Progenitor cell of endocrine pancreas (in vitro differentiated cells): ENCODE measurements around the gene ABHD16B. TPM values are rescaled to one million over a fixed set of nuclear protein-coding genes. Genes with fewer than 3 reads are reported as not detected.
A peak's percentile ranks its signal among the peaks of the same experiment; 100 is the strongest.

Experiments
- DNase-seq: peaks from one replicate; pipeline ENCODE4 v3.0.0; 2021; ENCODE audit warnings: low spot score; ENCODE audit not compliant: unreplicated experiment
- H3K27ac Mint-ChIP-seq: 2 replicates; pipeline ENCODE4 v1.8.0; 2021; ENCODE audit warnings: mild to moderate bottlenecking, moderate library complexity, mixed read lengths
- H3K27me3 Mint-ChIP-seq: 2 replicates; pipeline ENCODE4 v1.8.0; 2021; ENCODE audit warnings: mixed read lengths
- H3K36me3 Mint-ChIP-seq: 2 replicates; pipeline ENCODE4 v1.8.0; 2022; ENCODE audit warnings: mixed read lengths; ENCODE audit not compliant: insufficient read depth
- H3K4me1 Mint-ChIP-seq: 2 replicates; pipeline ENCODE4 v1.8.0; 2021; ENCODE audit warnings: low read depth, mixed read lengths
- H3K4me3 Mint-ChIP-seq: 2 replicates; pipeline ENCODE4 v1.8.0; 2021; ENCODE audit warnings: low read depth, mild to moderate bottlenecking, moderate library complexity, mixed read lengths
- H3K9me3 Mint-ChIP-seq: 2 replicates; pipeline ENCODE4 v1.8.0; 2021; ENCODE audit warnings: low read depth, mixed read lengths
- total RNA-seq: library from RNA; stranded (reverse); gene quantifications from 2 replicates; pipeline ENCODE4 v1.2.1, GENCODE V29; 2021
- TF ChIP-seq, protein P1 (sequence below): fragments of 200-600 bp; sonication (generic); IDR thresholded peaks from one replicate; pipeline ENCODE4 v1.5.0; 2021; ENCODE audit warnings: antibody characterized with exemption, mild to moderate bottlenecking; ENCODE audit not compliant: unreplicated experiment

Gene ABHD16B
- total RNA-seq, 1 donor from 2014 or later, result not detected

DNA sequence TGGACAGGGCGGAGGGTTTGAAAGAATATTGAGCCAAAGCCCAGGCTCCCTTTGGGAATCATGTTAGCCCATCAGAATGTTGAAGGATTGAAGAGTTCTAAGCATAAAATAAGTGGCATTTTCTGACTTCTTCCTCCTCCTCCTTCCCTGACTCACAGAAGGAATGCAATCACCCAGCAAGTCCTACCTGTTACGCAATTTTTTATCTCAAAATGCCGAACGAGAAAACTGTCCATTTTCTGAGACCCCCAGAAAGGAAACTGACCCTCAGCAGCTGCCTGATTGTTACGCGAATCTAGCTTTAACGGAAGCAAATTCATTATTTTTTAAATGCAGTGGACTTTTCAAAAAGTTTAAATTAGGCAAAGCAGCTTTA is 28.9 kb downstream of the ABHD16B start:
- no peaks in the 10 kb centered on the region for H3K9me3 Mint-ChIP-seq
- no peak for DNase-seq
- H3K4me3 Mint-ChIP-seq, result no peak overlapping the region
- TF ChIP-seq, protein P1, sequence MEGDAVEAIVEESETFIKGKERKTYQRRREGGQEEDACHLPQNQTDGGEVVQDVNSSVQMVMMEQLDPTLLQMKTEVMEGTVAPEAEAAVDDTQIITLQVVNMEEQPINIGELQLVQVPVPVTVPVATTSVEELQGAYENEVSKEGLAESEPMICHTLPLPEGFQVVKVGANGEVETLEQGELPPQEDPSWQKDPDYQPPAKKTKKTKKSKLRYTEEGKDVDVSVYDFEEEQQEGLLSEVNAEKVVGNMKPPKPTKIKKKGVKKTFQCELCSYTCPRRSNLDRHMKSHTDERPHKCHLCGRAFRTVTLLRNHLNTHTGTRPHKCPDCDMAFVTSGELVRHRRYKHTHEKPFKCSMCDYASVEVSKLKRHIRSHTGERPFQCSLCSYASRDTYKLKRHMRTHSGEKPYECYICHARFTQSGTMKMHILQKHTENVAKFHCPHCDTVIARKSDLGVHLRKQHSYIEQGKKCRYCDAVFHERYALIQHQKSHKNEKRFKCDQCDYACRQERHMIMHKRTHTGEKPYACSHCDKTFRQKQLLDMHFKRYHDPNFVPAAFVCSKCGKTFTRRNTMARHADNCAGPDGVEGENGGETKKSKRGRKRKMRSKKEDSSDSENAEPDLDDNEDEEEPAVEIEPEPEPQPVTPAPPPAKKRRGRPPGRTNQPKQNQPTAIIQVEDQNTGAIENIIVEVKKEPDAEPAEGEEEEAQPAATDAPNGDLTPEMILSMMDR, result no peak
- H3K4me1 Mint-ChIP-seq, result peaks cover 4% of the 10 kb centered on the region
- H3K27ac Mint-ChIP-seq, result no peak overlapping the region
- H3K36me3 Mint-ChIP-seq, result peaks cover 6% of the 10 kb centered on the region
- H3K27me3 Mint-ChIP-seq, result no peaks in the 10 kb centered on the region

DNA sequence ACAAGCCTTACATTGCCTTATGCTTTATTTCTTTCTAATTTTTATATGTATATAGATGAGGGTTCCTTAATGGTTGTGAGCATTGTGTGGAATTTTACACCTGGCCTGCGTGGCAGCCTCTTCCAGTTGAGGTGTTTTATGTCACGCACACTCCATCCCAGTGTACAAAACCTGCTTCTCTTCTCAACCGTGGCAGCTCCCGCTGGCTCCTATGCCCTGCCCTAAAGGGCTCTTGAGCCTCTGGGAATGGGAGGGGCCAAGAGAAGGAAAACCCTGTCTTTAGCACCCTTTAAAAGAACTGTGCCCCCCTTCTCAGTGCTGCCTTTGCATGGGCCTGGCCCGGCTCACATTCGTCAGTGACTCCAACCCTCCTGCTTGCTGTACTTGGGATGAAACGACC is 29.3 kb downstream of the ABHD16B start:
- Mint-ChIP-seq H3K27ac (no peak overlapping the region), H3K4me1 (peaks cover 4% of the 10 kb centered on the region), H3K27me3 (no peaks in the 10 kb centered on the region), H3K4me3 (no peak overlapping the region), H3K9me3 (no peaks in the 10 kb centered on the region), H3K36me3 (peaks cover 6% of the 10 kb centered on the region)
- TF ChIP-seq, protein P1, result no peak
- DNase-seq, result no peak

DNA sequence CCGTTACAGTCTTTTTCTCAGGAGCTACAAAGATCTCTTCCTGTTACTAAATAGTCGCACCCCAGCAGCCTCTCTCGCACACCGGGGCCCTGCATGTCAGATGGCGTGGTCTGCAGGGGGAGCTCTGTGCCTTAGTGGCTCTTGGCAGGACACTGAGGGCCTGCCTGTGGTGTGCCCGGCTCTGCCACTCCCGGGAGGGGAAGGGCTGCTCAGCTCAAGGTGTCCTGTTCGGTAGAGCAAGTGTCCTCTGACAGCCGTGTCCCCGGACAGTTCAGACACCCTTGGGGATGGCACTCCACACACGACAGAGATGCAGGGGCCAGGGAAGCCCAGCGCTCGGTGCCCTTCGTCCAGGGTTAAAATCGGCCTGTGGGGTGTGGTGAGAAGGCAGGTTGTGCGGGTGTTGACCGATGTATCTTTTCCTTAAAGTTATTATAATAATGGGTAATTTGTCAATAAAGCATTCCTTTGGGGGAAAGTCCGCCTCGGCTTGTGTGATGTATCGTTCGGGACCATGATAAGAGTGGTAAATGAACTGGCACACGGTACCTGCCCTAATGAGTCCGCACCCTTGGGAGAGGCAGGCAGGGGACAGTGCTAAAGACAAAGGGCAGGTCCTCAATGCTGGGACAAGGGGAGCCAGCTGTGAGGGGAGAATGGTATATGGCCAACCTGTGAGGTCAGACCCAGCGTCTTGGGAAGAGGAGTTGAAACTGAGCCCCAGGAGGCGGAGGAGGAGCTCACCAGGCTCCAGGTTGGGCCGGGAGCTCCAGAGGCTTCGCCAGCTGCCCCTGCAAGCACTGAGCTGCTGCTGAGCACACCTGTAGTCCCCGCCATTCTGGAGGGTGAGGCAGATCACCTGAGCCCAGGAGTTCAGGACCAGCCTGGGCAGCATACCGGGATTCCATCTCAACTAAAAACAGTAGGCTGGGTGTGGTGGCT is 30.0 kb downstream of the ABHD16B start:
- no peak for DNase-seq
- H3K27ac Mint-ChIP-seq, result no peak overlapping the region

DNA sequence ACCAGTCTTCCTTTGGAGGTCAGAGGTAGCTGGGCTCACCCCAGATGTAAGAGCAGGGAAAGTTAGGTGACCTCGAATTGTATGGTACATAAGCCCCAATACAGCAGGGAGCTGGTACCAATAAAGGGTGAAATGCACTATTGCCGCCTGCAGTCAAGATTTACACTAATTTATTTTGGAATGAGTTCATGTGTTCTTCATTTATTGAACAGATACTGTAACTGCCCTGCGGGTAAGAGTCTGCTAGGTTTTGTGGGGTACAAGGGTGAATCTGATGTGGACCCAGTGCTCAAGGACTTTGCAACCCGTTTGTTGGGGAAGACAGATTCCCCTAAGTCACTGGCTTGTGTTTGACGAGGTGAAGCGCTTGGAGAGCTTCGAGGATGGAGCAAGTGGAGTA is 31.1 kb downstream of the ABHD16B start:
- no peak for DNase-seq
- Mint-ChIP-seq H3K4me3 (no peak overlapping the region), H3K4me1 (peaks cover 18% of the 10 kb centered on the region), H3K9me3 (no peaks in the 10 kb centered on the region), H3K27me3 (no peaks in the 10 kb centered on the region), H3K36me3 (peaks cover 6% of the 10 kb centered on the region), H3K27ac (no peak overlapping the region)
- TF ChIP-seq, protein P1, result no peak

More for the DNA sequence above, 30.0 kb downstream of the ABHD16B start:
- Mint-ChIP-seq H3K9me3 (no peaks in the 10 kb centered on the region), H3K27me3 (no peaks in the 10 kb centered on the region), H3K4me3 (no peak overlapping the region), H3K36me3 (peaks cover 6% of the 10 kb centered on the region), H3K4me1 (peaks cover 10% of the 10 kb centered on the region)
- TF ChIP-seq, protein P1, result no peak

DNA sequence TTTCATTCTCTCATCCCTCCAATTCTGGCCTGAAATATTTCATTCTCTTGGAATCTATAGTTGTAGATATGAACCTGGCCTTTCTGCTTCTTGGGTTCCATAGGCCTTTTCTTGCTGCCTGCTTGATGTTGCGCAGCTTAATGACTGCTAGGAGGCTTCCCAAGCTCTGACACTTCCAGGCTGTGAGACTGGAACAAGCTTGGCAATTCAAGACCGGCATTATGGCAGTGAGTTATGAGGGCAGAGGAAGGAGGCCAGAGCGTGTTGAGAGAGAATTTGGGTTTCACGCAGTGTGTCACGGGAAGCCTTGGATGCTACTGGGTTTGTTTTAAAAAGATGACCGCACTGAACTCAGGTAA is 32.7 kb downstream of the ABHD16B start:
- peaks cover 4% of the 10 kb centered on the region for H3K36me3 Mint-ChIP-seq

More for the DNA sequence above, 32.7 kb downstream of the ABHD16B start:
- Mint-ChIP-seq H3K4me1 (peaks cover 22% of the 10 kb centered on the region), H3K27me3 (no peaks in the 10 kb centered on the region), H3K4me3 (peak overlapping the region; percentile 76), H3K27ac (peak overlapping the region; percentile 49), H3K9me3 (no peaks in the 10 kb centered on the region)
- TF ChIP-seq, protein P1, result no peak
- no peak for DNase-seq
